ENCODE results near the gene KTN1.

DNA sequence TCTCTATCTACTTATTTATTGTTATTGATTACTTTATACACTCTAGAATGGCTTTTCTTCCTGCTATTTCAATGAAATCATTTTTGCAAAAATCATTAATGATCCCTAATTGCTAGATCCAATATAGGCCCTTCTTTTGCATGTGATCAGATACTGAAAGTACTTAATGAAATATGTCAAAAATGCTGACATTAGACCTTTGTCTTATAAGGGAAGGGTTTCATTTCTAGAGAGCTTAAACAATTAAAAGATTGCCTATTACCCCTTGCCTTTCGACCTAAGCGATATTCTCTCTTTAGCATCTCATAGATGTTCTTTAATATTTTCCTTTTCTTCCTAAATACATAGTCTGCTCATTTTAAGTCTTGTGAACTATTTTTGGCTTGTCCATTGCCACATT is 101.1 kb downstream of the KTN1 start:
- TF ChIP-seq, protein P1, sequence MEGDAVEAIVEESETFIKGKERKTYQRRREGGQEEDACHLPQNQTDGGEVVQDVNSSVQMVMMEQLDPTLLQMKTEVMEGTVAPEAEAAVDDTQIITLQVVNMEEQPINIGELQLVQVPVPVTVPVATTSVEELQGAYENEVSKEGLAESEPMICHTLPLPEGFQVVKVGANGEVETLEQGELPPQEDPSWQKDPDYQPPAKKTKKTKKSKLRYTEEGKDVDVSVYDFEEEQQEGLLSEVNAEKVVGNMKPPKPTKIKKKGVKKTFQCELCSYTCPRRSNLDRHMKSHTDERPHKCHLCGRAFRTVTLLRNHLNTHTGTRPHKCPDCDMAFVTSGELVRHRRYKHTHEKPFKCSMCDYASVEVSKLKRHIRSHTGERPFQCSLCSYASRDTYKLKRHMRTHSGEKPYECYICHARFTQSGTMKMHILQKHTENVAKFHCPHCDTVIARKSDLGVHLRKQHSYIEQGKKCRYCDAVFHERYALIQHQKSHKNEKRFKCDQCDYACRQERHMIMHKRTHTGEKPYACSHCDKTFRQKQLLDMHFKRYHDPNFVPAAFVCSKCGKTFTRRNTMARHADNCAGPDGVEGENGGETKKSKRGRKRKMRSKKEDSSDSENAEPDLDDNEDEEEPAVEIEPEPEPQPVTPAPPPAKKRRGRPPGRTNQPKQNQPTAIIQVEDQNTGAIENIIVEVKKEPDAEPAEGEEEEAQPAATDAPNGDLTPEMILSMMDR (IDR thresholded peaks at IDR 0.05): no peak
- TF ChIP-seq ELF4 (CRISPR knock-in tag; IDR thresholded peaks at IDR 0.05; ENCODE audit: low read depth) (no peak), ZNF263 (CRISPR knock-in tag; IDR thresholded peaks at IDR 0.05; ENCODE audit: low read depth) (no peak), KAT7 (CRISPR knock-in tag; IDR thresholded peaks at IDR 0.05; ENCODE audit: borderline replicate concordance) (no peak), HMGA2 (CRISPR knock-in tag; IDR thresholded peaks at IDR 0.05) (no peak), SP1 (CRISPR knock-in tag; conservative IDR thresholded peaks at IDR 0.05) (no peak)
- TF ChIP-seq, protein P2, sequence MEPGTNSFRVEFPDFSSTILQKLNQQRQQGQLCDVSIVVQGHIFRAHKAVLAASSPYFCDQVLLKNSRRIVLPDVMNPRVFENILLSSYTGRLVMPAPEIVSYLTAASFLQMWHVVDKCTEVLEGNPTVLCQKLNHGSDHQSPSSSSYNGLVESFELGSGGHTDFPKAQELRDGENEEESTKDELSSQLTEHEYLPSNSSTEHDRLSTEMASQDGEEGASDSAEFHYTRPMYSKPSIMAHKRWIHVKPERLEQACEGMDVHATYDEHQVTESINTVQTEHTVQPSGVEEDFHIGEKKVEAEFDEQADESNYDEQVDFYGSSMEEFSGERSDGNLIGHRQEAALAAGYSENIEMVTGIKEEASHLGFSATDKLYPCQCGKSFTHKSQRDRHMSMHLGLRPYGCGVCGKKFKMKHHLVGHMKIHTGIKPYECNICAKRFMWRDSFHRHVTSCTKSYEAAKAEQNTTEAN (CRISPR knock-in tag; IDR thresholded peaks at IDR 0.05): no peak
- TF ChIP-seq, protein P3, sequence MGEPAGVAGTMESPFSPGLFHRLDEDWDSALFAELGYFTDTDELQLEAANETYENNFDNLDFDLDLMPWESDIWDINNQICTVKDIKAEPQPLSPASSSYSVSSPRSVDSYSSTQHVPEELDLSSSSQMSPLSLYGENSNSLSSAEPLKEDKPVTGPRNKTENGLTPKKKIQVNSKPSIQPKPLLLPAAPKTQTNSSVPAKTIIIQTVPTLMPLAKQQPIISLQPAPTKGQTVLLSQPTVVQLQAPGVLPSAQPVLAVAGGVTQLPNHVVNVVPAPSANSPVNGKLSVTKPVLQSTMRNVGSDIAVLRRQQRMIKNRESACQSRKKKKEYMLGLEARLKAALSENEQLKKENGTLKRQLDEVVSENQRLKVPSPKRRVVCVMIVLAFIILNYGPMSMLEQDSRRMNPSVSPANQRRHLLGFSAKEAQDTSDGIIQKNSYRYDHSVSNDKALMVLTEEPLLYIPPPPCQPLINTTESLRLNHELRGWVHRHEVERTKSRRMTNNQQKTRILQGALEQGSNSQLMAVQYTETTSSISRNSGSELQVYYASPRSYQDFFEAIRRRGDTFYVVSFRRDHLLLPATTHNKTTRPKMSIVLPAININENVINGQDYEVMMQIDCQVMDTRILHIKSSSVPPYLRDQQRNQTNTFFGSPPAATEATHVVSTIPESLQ (CRISPR knock-in tag; IDR thresholded peaks at IDR 0.05): no peak
